H54 (cell line): ENCODE measurements around the gene RUNX2.
A peak's percentile ranks its signal among the peaks of the same experiment; 100 is the strongest.

Experiments
- DNase-seq: peaks from one replicate; pipeline ENCODE4 v3.0.0; 2011; ENCODE audit warnings: low spot score, mixed read lengths; ENCODE audit not compliant: insufficient read length
- FAIRE-seq: peaks from 3 replicates; lab custom pipeline; 2011; peaks lifted over from hg19 to GRCh38; lab: Jason Lieb, UNC
- POLR2A ChIP-seq: IDR thresholded peaks from 2 replicates; pipeline ENCODE4 v1.6.1; 2011; ENCODE audit warnings: low read depth, mild to moderate bottlenecking, low read length

Gene RUNX2

GRCh38 chr6:45314146-45314545, 14.0 kb upstream of the RUNX2 start:
- no peak for FAIRE-seq
- DNase-seq: no peak
- no peak for TF ChIP-seq POLR2A

DNA sequence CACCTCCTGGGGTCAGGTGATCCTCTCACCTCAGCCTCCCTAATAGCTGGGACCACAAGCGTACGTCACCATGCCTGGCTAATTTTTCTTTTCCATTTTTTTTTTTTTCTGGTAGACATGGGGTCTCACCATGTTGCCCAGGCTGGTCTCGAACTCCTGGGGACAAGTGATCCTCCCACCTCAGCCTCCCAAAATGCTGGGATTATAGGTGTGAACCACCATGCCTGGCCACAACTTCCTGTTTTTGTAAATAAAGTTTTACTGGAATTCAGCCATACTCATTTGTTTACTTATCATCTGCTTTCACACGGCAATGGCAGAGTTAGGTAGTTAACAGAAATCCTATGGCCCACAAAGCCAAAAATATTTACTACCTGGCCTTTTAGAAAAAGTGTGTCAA, 7.8 kb upstream of the RUNX2 start:
- FAIRE-seq (no peak), DNase-seq (no peak)
- TF ChIP-seq POLR2A: no peak

GRCh38 chr6:45323656-45324224, 4.4 kb upstream of the RUNX2 start:
- no peak for TF ChIP-seq POLR2A
- DNase-seq: no peak
- FAIRE-seq: peak; percentile 6

- DNase-seq: no peak
- no peak for TF ChIP-seq POLR2A
- FAIRE-seq: no peak
Measured at GRCh38 chr6:45326698-45327417, 1.3 kb upstream of the RUNX2 start.

DNA sequence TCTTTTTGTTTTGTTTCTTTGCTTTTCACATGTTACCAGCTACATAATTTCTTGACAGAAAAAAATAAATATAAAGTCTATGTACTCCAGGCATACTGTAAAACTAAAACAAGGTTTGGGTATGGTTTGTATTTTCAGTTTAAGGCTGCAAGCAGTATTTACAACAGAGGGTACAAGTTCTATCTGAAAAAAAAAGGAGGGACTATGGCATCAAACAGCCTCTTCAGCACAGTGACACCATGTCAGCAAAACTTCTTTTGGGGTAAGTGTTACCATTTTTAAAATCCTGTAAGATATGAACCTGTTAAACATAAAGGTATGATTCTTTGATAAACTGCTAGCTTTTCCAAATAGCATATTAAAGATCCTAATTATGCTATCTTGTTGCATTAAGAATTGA, 393 bp downstream of the RUNX2 start:
- TF ChIP-seq POLR2A: no peak
- peak; percentile 43 for FAIRE-seq
- no peak for DNase-seq

GRCh38 chr6:45344900-45345299, 16.8 kb downstream of the RUNX2 start:
- no peak for DNase-seq
- no peak for FAIRE-seq
- TF ChIP-seq POLR2A: no peak

DNA sequence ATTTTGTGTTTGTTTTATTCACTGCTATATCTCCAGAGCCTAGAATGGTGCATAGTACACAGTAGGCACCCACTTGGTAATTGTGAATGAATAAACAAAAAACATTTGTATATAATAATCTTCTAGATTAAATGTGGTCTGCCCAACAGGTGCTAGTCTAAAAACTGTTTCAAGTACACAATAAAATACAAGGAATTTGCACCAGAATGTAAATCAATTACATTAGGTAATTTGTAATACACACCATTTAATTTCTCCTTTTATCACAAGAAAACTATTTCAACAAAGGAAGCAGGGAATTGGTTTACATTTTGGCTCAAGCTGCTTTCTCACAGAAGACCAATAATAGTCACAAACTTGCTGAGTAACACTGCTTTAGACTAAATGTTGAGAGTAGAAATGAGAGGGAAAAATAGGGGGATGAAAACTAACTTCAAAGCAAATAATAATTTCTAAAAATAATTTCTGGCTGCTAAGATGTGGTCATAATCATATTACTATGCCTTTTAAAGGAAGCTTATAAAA, 22.1 kb downstream of the RUNX2 start:
- FAIRE-seq: peak; percentile 27
- no peak for TF ChIP-seq POLR2A
- no peak for DNase-seq

DNA sequence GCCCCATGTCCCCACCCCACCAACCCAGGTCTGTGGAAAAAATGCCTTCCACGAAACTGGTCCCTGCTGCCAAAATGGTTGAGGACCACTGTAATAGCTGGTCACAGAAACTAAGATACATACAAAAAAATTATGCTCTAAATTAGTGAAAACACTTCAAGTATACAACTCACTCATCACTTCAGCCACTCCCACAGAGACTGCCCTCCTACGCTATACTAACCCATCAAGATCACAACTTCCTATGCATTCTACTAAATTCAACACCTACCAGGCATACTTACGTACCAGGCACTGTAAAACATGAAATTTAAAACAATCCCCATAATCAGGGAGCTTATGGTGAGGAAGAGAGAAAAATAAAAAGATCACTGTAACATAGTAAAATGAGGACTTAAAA, 22.9 kb downstream of the RUNX2 start:
- no peak for FAIRE-seq
- TF ChIP-seq POLR2A: no peak
- no peak for DNase-seq

DNA sequence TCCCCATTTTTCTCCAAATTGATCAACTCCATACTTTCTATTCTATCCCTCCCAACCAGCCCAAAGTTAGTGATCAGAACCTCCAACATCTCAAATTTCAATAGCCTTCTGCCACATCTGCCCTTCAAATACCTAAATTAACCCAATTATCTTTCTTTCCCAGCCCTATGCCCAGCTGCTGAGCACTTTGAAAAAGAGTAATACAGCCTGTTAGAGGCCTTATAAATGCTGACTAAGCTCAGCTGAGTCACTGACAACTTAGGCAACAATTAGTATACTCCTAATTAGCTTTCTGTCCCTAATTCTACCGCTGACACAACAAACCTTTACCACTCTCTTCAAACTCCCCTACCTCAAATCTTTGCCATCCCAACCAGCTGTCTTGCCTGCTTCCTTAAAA, 23.5 kb downstream of the RUNX2 start:
- TF ChIP-seq POLR2A: no peak
- peak; percentile 70 for FAIRE-seq
- no peak for DNase-seq

- no peak for FAIRE-seq
- DNase-seq: no peak
- TF ChIP-seq POLR2A: no peak
Measured at GRCh38 chr6:45353654-45354053, 25.5 kb downstream of the RUNX2 start.

GRCh38 chr6:45364466-45364865, 36.3 kb downstream of the RUNX2 start:
- DNase-seq (no peak), FAIRE-seq (peak; percentile 60)
- TF ChIP-seq POLR2A: no peak

- FAIRE-seq: no peak
- TF ChIP-seq POLR2A: no peak
- DNase-seq: no peak
Measured at GRCh38 chr6:45365036-45365435, 36.9 kb downstream of the RUNX2 start.

DNA sequence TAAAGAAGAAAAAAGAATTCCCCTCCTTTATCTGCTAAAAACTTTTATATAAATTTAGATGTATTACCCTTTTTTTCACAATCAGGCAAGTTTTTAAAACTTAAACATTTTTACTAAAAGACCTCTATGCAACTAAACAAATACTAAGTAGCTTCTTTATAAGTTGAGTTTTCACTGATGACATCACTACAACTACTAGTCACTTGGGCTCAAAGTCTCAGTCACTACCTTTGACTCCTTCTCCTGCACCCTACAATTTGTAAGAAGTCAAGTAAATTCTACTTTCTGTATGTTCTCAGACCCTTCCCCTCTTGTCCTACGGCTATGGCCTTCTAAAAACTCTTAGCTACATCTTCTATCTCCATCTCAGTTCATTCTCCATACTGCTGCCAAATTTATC, 38.4 kb downstream of the RUNX2 start:
- no peak for FAIRE-seq
- TF ChIP-seq POLR2A: no peak

GRCh38 chr6:45367999-45368398, 39.9 kb downstream of the RUNX2 start:
- FAIRE-seq (no peak), DNase-seq (no peak)
- TF ChIP-seq POLR2A: no peak

More for the DNA sequence above, 38.4 kb downstream of the RUNX2 start:
- no peak for DNase-seq

DNA sequence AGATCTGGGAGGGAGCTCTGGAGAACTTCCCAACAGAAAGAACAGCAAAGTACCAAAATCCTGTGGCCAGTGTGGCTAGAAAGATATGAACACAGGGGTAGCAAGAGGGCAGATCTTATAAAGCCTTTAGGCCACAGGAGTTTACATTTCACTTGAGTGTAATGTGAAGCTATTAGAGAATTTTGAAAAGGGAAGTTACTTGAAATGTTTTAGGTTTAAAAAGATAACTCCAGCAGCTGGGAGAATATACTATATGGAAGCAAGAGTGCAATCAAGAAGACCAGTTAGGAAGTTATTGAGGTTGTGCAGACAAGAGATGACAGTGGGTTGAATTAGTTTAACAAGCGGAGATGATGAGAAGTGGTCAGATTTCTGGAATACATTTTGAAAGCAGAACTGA, 41.7 kb downstream of the RUNX2 start:
- FAIRE-seq: no peak
- no peak for TF ChIP-seq POLR2A
- DNase-seq: no peak
